GM20431 (cell line): Measurements from ENCODE around the gene ADAMTS14.
"Not testable (repeated sequence)": the region's sequence is repeated elsewhere in the genome, so short reads cannot be mapped to it uniquely, and the experiment has no call there.

ENCODE experiments used
- in situ Hi-C: fragments of 300-500 bp; cut with MseI, MboI; formaldehyde crosslinking; loops from one replicate; pipeline ENCODE4 v1.15.0; 2020; ENCODE audit warnings: low sequenced_read_pairs; ENCODE audit not compliant: unreplicated experiment

Gene ADAMTS14, protein sequence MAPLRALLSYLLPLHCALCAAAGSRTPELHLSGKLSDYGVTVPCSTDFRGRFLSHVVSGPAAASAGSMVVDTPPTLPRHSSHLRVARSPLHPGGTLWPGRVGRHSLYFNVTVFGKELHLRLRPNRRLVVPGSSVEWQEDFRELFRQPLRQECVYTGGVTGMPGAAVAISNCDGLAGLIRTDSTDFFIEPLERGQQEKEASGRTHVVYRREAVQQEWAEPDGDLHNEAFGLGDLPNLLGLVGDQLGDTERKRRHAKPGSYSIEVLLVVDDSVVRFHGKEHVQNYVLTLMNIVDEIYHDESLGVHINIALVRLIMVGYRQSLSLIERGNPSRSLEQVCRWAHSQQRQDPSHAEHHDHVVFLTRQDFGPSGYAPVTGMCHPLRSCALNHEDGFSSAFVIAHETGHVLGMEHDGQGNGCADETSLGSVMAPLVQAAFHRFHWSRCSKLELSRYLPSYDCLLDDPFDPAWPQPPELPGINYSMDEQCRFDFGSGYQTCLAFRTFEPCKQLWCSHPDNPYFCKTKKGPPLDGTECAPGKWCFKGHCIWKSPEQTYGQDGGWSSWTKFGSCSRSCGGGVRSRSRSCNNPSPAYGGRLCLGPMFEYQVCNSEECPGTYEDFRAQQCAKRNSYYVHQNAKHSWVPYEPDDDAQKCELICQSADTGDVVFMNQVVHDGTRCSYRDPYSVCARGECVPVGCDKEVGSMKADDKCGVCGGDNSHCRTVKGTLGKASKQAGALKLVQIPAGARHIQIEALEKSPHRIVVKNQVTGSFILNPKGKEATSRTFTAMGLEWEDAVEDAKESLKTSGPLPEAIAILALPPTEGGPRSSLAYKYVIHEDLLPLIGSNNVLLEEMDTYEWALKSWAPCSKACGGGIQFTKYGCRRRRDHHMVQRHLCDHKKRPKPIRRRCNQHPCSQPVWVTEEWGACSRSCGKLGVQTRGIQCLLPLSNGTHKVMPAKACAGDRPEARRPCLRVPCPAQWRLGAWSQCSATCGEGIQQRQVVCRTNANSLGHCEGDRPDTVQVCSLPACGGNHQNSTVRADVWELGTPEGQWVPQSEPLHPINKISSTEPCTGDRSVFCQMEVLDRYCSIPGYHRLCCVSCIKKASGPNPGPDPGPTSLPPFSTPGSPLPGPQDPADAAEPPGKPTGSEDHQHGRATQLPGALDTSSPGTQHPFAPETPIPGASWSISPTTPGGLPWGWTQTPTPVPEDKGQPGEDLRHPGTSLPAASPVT

DNA sequence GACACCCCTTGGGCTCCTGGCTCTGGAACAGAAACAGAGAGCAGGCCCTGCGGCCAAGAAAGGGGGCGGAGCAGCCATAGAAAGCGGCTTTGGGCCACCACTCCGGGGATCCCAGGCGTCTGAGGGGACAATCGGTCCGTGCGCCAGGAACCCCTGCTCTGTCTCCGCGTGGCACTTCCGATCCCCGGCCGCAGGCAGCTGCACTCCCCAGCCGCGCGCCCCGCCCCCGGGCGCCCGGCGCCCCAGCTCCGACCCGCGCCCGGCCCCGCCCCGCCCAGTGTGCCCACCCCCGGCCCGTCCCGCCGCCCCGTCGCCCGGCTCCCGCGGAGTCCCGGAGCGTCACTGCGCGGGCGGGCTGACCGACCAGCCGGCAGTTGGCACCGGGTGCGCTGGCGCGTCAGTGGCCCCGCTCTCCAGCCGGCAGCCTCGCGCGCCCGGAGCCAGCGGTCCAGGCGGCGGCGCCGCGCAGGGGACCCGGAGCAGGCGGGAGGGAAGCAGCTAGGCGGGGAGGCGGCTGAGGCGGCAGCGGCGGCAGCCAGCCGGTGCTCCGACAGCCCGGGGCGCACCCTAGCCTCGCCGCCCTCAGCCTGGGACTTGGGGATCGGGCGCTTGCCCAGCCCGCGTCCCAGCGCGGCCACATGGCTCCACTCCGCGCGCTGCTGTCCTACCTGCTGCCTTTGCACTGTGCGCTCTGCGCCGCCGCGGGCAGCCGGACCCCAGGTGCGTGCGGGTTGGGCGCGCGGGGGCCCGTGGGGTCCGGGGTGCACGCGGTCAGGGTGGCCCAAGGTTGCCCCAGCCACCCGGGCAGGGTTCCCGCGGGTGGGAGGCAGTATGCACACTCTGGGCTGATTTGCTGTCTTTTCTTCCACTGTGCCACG is at the start of gene ADAMTS14:
ADAMTS14 (plus strand) TSS at position 342 of the 878 bp plus-strand sequence; CDS start at position 639, 297 bp downstream.
- in situ Hi-C loops: no loop called here

DNA sequence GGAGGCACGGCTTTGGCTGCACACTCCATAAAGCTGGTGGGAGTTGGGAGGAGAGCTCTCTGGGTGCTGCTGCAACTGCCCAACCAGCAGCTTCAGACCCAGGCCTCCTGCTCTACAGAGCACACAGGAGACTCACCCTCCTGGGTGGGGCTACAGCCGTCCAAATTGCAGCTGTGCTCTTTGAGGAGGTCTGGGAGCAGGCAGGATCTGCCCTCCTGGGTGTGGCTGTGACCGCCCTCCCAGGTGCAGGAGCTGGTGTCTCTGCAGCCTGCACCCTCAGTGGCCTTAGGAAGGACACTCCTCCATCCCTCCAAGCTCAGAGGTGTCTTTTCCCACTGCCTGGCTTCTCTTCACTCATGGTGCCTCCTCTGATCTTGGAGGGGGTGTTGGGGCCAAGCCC is 49.8 kb upstream of the ADAMTS14 start:
- in situ Hi-C loops: no loop called here

DNA sequence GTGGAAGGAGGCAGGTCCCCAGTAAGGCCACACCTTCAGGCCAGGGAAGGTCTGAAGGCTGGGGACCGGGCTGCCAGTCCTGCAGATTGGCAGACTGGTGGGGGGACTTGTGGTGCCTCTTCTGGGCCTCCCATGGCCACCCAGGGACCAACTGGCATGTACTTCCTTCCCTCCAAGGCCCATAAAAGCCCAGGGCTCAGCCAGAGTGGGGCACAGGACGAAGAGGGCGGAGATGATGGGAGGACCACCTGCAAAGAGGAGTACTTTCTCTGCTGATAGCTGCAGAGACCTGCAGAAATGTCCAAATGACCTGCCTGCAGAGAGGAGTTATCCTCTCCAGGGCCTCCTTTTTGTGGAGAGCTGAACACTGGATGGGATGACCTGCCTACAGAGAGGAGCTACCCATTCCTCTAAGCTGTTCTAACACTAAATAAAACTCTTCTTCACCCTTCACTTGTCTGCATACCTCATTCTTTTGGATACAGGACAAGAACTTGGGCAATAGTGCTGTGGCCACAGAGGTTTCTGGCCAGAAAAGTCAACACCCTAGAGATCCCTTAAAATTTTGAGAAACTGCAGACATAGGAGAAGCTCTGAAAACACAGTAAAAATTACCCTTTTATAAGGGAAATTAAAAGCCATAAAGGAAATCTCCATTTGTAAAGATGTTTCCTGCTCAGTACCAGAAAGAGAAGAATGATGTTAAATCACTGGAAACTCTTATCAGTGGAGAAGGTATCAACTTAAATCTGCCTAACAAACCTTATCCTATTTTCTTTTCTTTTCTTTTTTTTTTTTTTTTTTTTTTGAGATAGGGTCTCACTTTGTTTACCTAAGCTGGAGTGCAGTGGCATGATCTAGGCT is 49.1 kb upstream of the ADAMTS14 start:
- in situ Hi-C loops: no loop called here

DNA sequence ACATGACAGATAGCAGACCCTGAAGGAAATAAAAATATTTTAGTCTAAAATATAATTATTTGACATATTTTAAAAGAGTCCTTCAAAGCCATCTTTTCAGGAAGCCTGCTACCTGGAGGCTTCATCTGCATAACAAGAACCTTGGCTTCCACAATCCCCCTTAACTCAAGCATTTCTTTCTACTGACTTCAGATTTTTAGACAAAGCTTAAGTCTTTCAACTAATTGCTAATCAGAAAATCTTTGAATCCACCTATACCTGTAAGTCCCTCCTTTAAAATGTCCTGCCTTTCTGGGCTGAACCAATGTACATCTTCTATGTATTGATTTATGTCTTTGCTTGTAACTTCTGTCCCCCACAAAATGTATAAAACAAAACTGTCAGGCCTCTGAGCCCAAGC is 46.2 kb upstream of the ADAMTS14 start:
- in situ Hi-C loops: no loop called here

DNA sequence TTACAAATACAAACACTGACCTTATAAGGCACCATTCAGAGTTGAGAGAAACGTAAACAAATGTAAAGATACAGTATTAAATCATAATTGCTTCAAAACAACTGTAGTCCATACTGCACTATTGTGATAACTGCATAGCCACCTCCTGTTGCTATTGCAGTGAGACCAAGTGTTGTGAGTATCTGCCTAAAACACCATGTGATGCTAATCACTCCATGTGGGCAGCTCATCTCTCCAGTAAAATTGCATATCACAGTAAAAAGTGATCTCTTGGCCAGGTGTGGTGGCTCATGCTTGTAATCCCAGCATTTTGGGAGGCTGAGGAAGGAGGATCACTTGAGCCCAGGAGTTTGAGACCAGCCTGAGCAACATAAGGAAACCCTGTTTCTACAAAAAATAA is 43.0 kb upstream of the ADAMTS14 start:
- in situ Hi-C loops: no loop called here

DNA sequence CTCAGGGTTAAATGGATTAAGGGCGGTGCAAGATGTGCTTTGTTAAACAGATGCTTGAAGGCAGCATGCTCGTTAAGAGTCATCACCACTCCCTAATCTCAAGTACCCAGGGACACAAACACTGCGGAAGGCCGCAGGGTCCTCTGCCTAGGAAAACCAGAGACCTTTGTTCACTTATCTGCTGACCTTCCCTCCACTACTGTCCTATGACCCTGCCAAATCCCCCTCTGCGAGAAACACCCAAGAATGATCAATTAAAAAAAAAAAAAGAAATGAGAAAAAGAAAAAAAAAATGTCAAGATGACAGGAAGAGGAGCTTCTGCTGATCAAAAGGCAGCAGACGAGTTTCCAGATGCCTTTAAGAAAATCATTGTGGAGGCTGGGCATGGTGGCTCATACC is 40.6 kb upstream of the ADAMTS14 start:
- in situ Hi-C loops: not testable (repeated sequence)

DNA sequence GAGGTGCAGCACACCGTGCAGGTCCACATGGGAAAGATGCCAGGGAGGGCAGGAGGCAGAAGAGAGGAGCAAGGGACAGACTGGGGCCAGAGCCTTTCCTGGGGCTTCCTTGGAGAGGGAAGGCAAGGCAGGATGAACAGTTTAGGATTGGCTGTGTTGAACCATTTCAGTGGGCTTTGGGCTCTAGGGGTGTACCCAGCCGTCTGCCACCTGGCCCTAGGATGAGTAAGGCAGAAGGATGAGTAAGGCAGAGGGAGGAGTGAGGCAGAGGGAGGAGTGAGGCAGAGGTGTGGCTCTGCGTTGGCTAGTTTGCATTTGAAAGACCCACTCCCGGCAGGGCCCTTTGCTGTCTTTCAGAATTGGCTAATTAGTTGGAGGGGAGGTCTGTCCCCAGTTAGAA is 38.3 kb upstream of the ADAMTS14 start:
- in situ Hi-C loops: no loop called here

DNA sequence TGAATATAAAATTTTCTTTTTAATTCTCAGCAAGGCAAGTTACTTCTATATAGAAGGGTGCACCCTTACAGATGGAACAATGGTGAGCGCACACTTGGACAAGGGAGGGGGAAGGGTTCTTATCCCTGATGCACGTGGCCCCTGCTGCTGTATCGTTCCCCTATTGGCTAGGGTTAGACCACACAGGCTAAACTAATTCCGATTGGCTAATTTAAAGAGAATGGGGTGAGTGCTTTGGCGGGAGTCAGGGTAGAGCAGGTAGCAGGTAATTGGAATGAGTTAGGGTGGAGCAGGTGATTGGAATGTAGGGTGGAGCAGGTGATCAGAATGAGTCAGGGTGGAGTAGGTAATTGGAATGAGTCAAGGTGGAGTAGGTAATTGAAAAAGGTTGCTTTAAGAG is 37.8 kb upstream of the ADAMTS14 start:
- in situ Hi-C loops: not testable (repeated sequence)

DNA sequence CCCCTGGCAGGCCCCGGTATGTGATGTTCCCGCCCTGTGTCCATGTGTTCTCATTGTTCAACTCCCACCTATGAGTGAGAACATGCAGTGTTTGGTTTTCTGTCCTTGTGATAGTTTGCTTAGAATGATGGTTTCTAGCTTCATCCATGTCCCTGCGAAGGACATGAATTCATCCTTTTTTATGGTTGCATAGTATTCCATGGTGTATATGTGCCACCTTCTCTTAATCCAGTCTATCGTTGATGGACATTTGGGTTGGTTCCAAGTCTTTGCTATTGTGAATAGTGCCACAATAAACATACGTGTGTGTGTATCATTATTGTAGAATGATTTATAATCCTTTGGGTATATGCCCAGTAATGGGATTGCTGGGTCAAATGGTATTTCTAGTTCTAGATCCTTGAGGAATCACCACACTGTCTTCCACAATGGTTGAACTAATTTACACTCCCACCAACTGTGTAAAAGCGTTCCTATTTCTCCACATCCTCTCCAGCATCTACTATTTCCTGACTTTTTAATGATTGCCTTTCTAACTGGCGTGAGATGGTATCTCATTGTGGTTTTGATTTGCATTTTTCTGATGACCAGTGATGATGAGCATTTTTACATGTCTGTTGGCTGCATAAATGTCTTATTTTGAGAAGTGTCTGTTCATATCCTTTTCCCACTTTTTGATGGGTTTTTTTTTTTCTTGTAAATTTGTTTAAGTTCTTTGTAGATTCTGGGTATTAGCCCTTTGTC is 32.5 kb upstream of the ADAMTS14 start:
- in situ Hi-C loops: not testable (repeated sequence)

DNA sequence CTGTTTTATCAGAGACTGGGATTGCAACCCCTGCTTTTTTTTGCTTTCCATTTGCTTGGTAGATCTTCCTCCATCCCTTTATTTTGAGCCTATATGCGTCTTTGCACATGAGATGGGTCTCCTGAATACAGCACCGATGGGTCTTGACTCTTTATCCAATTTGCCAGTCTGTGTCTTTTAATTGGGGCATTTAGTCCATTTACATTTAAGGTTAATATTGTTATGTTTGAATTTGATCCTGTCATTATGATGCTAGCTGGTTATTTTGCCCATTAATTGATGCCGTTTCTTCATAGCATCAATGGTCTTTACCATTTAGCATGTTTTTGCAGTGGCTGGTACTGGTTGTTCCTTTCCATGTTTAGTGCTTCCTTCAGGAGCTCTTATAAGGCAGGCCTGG is 29.0 kb upstream of the ADAMTS14 start:
- in situ Hi-C loops: not testable (repeated sequence)

DNA sequence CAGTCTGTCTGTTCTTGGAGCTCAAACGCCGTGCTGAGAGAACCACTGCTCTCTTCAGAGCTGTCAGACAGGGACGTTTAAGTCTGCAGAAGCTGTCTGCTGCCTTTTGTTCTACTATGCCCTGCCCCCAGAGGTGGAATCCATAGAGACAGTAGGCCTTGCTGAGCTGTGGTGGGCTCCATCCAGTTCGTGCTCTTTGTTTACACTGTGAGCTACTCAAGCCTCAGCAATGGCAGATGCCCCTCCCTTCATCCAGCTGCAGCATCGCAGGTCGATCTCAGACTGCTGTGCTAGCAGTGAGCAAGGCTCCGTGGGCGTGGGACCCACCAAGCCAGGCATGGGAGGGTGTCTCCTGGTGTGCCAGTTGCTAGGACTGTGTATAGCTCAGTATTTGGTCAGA is 27.3 kb upstream of the ADAMTS14 start:
- in situ Hi-C loops: not testable (repeated sequence)

DNA sequence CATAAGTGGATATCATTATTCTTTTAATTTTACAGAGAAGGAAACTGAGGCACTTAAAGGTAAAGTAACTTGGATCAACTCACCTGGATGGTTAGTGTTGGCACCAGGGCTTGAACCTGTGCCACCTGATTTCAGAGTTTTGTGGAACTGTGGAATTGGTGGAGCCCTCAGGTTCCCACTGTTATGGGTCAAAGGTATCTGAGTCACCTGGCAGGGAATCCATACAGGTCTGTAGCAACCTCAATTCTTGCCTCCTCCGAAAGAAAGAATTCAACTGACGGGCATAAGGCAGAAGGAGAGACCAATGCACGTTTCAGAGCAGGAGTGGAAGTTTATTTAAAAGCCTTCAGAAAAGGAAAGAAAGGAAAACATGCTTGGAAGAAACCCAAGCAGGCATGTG is 25.2 kb upstream of the ADAMTS14 start:
- in situ Hi-C loops: no loop called here

DNA sequence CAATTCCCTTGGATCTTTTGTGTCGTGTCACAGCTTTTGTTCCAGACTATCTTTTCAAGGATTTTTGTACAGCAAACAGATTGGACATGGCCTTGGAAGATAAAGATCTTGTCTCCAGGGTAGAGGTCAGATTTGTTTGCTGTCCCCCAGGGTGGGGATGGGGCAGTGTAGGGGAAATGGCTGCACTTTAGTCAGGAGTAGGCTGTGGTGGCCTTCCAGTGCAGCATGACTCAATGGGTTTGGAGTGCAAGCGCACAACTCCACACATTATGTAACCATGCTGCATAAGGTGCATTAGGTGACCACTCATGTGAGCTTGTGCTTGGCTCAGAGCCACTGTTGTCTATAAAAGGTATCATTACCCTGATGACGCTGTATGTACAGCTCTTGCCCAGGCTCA is 23.9 kb upstream of the ADAMTS14 start:
- in situ Hi-C loops: no loop called here

DNA sequence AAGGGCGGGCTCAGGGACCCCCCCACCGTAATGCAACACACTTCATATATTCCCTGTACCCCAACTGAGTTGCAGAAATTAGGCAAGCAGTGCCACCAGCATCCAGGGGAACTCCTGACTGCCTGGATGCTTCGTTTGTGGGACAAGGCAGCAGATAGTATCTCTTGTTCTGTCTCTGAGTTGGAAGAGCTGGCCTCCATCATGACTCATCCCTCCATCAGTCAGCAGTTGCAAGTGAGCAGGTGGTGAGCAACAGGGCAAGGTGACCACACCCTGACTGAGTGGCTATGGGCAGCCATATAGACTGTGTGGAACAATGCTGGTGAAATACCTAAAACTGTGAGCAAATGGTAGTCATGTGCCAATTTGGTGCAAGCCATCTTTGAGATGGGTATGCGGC is 22.8 kb upstream of the ADAMTS14 start:
- in situ Hi-C loops: no loop called here

DNA sequence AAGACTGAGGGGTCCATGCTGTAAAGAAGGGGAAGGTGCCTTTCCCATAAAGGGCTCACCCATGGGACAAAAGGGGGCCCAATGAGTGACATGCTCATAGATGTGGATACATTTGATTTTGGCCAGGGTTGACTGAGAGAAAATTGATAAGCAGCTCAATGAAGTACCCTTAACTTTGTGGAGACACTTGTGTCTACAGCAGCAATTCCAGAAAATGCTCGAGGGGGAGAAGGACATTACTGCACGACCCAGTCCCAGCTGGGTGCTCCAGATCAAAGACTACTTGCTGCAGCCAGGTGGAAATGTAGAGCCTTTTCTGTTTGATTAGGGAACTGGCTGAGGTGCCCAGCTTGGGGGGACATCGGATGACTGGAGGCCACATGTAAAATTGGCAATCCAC is 22.2 kb upstream of the ADAMTS14 start:
- in situ Hi-C loops: no loop called here

DNA sequence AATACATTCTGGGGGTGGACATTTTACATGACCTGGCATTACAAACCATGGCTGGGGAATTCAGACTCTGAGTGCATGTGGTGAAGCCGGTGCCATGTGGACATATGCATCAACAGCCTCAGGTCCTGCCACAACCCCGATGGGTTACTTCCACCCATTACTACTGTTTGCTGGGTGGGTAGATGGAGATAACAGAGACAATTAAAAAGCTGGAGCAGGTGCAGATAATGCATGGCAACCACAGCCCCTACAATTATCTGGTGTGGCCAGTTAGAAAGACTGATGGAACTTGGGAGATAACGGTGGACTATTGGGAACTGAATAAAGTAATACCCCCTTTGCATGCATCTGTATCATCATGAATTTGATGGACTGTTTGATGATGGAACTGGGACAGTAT is 21.6 kb upstream of the ADAMTS14 start:
- in situ Hi-C loops: no loop called here

DNA sequence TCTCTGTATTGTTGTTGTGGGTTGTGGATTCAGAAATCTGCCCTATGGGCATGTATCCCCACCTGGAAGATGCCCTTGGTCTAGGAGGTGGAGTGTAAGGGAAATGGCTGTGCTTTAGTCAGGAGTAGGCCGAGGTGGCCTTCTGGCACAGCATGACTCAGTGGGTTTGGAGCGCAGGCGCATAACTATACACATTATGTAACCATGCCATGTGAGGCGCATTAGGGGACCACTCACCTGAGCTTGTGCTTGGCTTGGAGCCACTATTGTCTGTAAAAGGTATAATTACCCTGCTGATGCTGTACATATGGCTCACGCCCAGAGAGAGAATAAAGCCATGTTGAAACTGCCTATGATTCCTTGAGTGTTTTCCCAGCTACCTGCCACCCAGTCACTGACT is 20.6 kb upstream of the ADAMTS14 start:
- in situ Hi-C loops: no loop called here
